Upper lobe of left lung (tissue), 6 donors: ENCODE results near the gene HOXD10. TPM values are rescaled to one million over a fixed set of nuclear protein-coding genes. Genes with fewer than 3 reads are reported as not detected.

Experiments
- ATAC-seq, 2 donors: fragments of 200-7000 bp; cut with Tn5 transposase; one replicate each; pipeline ENCODE4 v1.9.1; 2022; ENCODE audit warnings: mild to moderate bottlenecking in 2 of 2, moderate library complexity in 2 of 2; ENCODE audit not compliant: low FRiP score in 2 of 2
- DNase-seq, 2 donors: peaks; one replicate each; pipeline ENCODE4 v3.0.0-alpha.2; 2019 to 2020
- H3K27ac ChIP-seq, 4 donors: fragments of 200-600 bp; sonication (generic); one replicate each; pipeline ENCODE4 v1.5.1; 2016 to 2019
- H3K27me3 ChIP-seq, 4 donors: fragments of 200-600 bp; sonication (generic); one replicate each; pipeline ENCODE4 v1.5.1; 2017 to 2019
- H3K36me3 ChIP-seq, 4 donors: fragments of 200-600 bp; sonication (generic); one replicate each; pipeline ENCODE4 v1.5.1; 2016 to 2019
- H3K4me1 ChIP-seq, 4 donors: fragments of 200-600 bp; sonication (generic); one replicate each; pipeline ENCODE4 v1.5.1; 2018 to 2019
- H3K4me3 ChIP-seq, 4 donors: fragments of 200-600 bp; sonication (generic); one replicate each; pipeline ENCODE4 v1.5.1; 2017 to 2019; ENCODE audit warnings: mild to moderate bottlenecking in 2 of 4, moderate library complexity in 1 of 4
- H3K9me3 ChIP-seq, 4 donors: fragments of 200-600 bp; sonication (generic); one replicate each; pipeline ENCODE4 v1.5.1; 2018 to 2019
- CTCF ChIP-seq, 6 experiments: fragments of 450-650 bp in 4 of 6; fragments of 200-600 bp in 2 of 6; sonication (generic) in 2 of 6; IDR thresholded peaks; one replicate each; pipeline ENCODE4 v1.5.1; 2016 to 2019; ENCODE audit warnings: antibody characterized with exemption in 6 of 6
- EP300 ChIP-seq, 4 donors: sonication (generic); formaldehyde crosslinking; IDR thresholded peaks; one replicate each; pipeline ENCODE4 v1.5.1; 2017; ENCODE audit warnings: antibody characterized with exemption in 4 of 4, control low read depth in 2 of 4
- POLR2A ChIP-seq, 4 donors: fragments of 450-650 bp; IDR thresholded peaks; one replicate each; pipeline ENCODE4 v1.5.1; 2016 to 2017; ENCODE audit warnings: antibody characterized with exemption in 4 of 4, mild to moderate bottlenecking in 2 of 4
- POLR2AphosphoS5 ChIP-seq, 2 donors: sonication (generic); formaldehyde crosslinking; IDR thresholded peaks; one replicate each; pipeline ENCODE4 v1.5.1; 2017; ENCODE audit warnings: antibody characterized with exemption in 2 of 2
- WGBS, 2 donors: methylation state at CpG; one replicate each; pipeline ENCODE4 v1.1.5; 2017 to 2018; 5-methylcytosine and 5-hydroxymethylcytosine counted together
- total RNA-seq, 6 donors: library from RNA; depleted of rRNA in 4 of 6; stranded (reverse); fragments of >200 nt in 4 of 6; gene quantifications; one replicate each; pipeline versions ENCODE4 v1.1.0 to v1.2.1, GENCODE V29; 2016 to 2021
- donor health status: DM: no; HTN: no; CAD: no; lungs with moderate emphysema.
- donor health status: DM: no; HTN: yes; CAD: no; lungs with severe emphysema.

HOXD10 gene
- total RNA-seq, 6 donors from 2014 or later: 0.47 to 0.55 TPM; not detected in 4

DNA sequence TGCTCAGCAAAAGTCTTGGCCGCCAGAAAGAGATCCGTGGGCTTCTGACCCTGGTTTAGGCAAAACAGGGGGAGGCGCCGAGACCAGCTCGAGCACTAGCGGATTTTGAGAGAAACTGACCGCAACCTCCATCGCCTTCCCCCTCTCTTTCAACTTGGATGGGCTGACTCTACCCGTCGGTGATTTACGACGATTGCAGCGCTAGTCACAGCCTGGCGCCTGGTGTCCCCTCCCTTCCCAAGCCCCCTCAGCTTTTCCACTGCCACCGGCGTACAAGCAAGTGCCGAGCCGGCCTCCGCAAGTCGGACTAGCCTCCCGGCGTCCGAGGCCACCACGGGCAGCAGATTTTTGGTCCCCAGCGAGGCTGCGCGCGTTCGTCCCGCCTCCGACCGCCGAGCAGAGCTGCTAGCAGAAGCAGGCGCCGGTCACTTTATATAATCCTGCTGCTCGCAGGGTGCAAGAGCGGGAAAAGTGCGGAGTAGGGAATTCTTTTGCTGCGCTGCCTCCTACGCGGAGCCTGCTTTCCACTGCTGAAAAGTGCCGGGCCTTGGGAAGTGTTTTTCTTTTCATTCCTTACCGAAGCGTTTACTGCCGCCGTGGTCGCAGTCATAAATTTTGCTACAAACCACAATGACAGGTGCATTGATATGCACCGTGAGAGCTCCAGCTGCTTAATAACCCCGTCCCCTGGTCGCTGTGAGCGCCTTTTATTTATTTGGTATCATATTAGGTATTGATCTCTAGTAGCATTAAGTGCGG lies 48.2 kb downstream of the HOXD10 start:
- WGBS, 2 donors: 15 to 20% methylated on average over 36 to 52 of the region's 52 CpGs
- peak in 1 of 2 donors; percentile 66 for DNase-seq

DNA sequence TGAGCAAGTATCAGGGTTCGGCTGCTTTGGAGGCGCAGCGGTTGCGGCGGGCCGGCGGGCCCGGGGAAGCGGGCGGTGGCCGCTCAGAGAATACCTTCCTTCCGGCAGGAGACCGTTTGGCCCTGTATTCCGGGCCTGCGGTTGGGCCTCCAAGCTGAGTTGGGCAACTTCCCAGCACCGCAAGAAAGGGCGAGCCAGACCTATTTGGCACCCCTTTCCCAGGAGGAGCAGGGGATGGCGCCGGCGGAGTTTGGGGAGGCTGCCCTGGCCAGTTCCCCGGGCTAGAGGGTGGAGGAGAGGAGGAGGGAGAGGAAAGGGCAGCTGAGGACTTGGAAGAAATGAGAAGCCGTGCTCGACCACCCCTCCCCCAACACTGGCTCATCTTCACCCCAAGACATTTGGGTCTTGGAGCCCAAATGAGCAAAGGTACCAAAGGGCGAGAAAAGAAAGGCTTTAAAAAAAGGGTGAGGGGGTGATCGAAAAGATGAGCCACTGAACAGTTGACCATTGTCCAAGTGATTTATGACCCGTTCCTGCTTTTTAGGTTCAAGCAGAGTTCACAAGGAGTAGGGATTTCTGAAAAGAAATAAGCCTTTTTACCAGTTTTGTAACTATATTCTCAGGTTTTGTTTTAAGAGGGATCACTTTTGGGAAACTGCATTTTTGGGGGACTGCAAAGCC lies 48.9 kb downstream of the HOXD10 start:
- TF ChIP-seq CTCF (IDR thresholded peaks at IDR 0.05): no peak
- TF ChIP-seq POLR2A (IDR thresholded peaks at IDR 0.05): no peak
- no peak for TF ChIP-seq POLR2AphosphoS5 (IDR thresholded peaks at IDR 0.05)
- peaks cover 0 to 12% (median 4%) of the 10 kb centered on the region in 4 donors for H3K4me1 ChIP-seq
- no peak overlapping the region for H3K27ac ChIP-seq
- no peaks in the 10 kb centered on the region for H3K36me3 ChIP-seq
- DNase-seq (peak in 1 of 2 donors; percentile 83), ATAC-seq (no peak)
- no peaks in the 10 kb centered on the region for H3K9me3 ChIP-seq
- H3K4me3 ChIP-seq: no peak overlapping the region
- H3K27me3 ChIP-seq: peaks cover 0 to 48% (median 20%) of the 10 kb centered on the region in 4 donors
- WGBS, 2 donors: 18 to 27% methylated on average over 13 to 26 of the region's 26 CpGs

More for the DNA sequence above, 48.2 kb downstream of the HOXD10 start:
- H3K36me3 ChIP-seq: no peaks in the 10 kb centered on the region
- H3K27me3 ChIP-seq: peaks cover 0 to 55% (median 27%) of the 10 kb centered on the region in 4 donors
- ATAC-seq: no peak
- H3K4me3 ChIP-seq: no peak overlapping the region
- peaks cover 7 to 20% (median 11%) of the 10 kb centered on the region in 4 donors for H3K4me1 ChIP-seq
- H3K9me3 ChIP-seq: no peaks in the 10 kb centered on the region
- TF ChIP-seq POLR2AphosphoS5 (IDR thresholded peaks at IDR 0.05) (no peak), CTCF (IDR thresholded peaks at IDR 0.05) (no peak), POLR2A (IDR thresholded peaks at IDR 0.05) (no peak), EP300 (IDR thresholded peaks at IDR 0.05) (no peak)
- no peak overlapping the region for H3K27ac ChIP-seq

- H3K9me3 ChIP-seq: no peaks in the 10 kb centered on the region
- H3K4me1 ChIP-seq: peaks cover 0 to 8% (median 3%) of the 10 kb centered on the region in 4 donors
- 33 to 34% methylated on average over 2 of the region's 2 CpGs for WGBS, 2 donors
- peaks cover 0 to 48% (median 18%) of the 10 kb centered on the region in 4 donors for H3K27me3 ChIP-seq
- H3K36me3 ChIP-seq: no peaks in the 10 kb centered on the region
- ATAC-seq (no peak), DNase-seq (no peak)
- no peak overlapping the region for H3K27ac ChIP-seq
- TF ChIP-seq POLR2AphosphoS5 (IDR thresholded peaks at IDR 0.05): no peak
- TF ChIP-seq POLR2A (IDR thresholded peaks at IDR 0.05): no peak
- TF ChIP-seq EP300 (IDR thresholded peaks at IDR 0.05): no peak
- TF ChIP-seq CTCF (IDR thresholded peaks at IDR 0.05): no peak
- no peak overlapping the region for H3K4me3 ChIP-seq
Observed at GRCh38 chr2:176166272-176166671, 49.7 kb downstream of the HOXD10 start.

- Histone ChIP-seq H3K27ac (no peak overlapping the region), H3K9me3 (no peaks in the 10 kb centered on the region), H3K4me3 (no peak overlapping the region), H3K4me1 (peaks cover 8 to 20% (median 9%) of the 10 kb centered on the region in 4 donors), H3K27me3 (peaks cover 0 to 49% (median 20%) of the 10 kb centered on the region in 4 donors), H3K36me3 (no peaks in the 10 kb centered on the region)
- TF ChIP-seq EP300 (IDR thresholded peaks at IDR 0.05) (no peak), POLR2A (IDR thresholded peaks at IDR 0.05) (no peak), CTCF (IDR thresholded peaks at IDR 0.05) (no peak), POLR2AphosphoS5 (IDR thresholded peaks at IDR 0.05) (no peak)
- DNase-seq (no peak), ATAC-seq (no peak)
- WGBS, 2 donors: 54 to 55% methylated on average over 1 of the region's 1 CpG
Observed at GRCh38 chr2:176167398-176167797, 50.8 kb downstream of the HOXD10 start.
